Measurements from ENCODE around the gene ADAM22.

DNA sequence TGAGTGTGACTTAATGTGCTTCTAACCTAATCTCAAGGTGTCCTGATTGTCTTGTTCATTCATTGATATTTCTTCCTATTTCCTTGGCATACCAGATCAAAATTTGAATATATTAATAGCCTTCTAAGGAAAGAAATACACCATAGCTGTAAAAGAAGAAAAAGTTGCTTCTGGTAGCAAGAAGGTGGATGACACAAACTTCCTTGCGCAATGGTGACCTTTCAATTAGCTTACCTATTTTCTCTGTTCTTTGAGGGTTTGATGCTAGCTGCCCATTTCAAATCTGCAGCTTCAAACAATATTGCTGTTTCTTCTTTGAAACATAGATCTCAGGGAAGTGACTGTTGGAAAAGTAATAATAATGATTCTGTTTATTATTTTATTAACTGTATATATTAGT, 108.8 kb downstream of the ADAM22 start:
- TF ChIP-seq POLR2AphosphoS5 (IDR thresholded peaks at IDR 0.05) (no peak), EZH2 (IDR thresholded peaks at IDR 0.05; ENCODE audit: borderline replicate concordance, insufficient read depth, low read length, poor library complexity, severe bottlenecking) (no peak)
